GM19025 (cell line): ENCODE results near the gene ABCA9.
"Not testable (repeated sequence)": the region's sequence is repeated elsewhere in the genome, so short reads cannot be mapped to it uniquely, and the experiment has no call there.

Experiments used
- ATAC-seq: cut with Tn5 transposase; IDR thresholded peaks from one replicate; pipeline ENCODE4 v1.9.1; 2021; ENCODE audit warnings: mild to moderate bottlenecking, low read depth, moderate library complexity; ENCODE audit not compliant: unreplicated experiment

ABCA9 gene

DNA sequence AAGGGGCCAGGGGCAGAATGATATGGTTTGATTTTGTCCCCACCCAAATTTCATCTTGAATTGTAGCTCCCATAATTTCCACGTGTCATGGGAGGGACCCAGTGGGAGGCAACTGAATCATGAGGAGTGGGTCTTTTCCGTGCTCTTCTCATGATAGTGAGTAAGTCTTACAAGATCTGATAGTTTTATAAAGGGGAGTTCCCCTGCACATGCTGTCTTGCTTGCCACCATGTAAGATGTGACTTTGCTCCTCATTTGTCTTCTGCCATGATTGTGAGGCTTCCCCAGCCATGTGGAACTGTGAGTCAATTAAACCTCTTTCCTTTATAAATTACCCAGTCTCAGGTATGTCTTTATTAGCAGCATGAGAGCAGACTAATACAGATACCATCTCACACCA is 101.6 kb downstream of the ABCA9 start:
- not testable (repeated sequence) for ATAC-seq

DNA sequence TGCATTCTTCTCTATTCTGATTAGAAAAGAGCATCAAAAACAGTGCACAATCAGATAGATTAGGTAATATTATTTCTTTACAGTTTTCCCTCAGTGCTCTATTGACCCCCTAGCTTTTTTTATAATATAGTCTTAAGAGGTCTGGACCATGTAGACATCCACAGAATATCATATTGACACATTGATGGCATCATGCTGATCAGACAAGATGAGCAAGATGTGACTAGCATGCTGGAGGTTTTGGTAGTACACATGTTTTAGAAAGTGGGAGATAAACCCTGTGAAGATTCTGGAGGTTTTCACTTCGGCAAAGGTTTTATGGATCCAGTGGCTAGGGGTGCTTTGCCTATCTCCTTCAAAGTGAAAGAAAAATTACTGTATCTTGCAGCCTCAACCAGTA is 102.8 kb downstream of the ABCA9 start:
- ATAC-seq: no peak

DNA sequence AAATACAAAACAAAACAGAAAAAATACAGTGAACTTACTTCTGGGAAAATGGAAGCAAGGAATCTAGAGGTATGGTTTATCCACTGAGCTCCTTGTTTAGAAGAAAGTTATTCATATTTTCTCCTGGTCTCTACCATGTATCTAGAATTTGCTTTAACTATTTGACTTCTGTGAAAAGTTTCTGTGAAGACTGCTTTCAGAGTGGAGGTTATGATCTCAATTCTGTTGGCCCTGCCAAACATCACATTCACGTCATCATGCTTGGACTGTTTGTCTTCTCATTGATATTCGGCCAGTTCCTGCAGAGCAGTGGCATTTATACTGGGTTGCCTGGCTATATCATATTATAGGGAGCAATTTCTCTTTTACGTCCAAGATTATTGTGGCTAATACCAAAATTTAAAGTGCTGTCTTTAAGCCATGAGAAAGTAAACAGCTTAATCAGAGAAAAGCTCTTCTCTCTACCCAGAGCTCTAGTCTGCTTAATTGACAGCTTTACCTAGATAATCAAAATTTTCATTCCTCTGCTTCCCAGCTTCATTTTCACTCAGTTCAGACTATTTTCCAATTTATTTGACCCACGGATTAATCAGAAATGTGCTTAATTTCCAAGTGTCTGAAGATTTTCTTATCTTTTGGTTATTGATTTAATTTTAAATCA is 105.4 kb downstream of the ABCA9 start, which contains the start of gene ABCA8:
TSS of gene ABCA8 (minus strand) at position 212 of the 661 bp plus-strand sequence. CDS start 13,358 bp downstream, outside the sequence.
- no peak for ATAC-seq

DNA sequence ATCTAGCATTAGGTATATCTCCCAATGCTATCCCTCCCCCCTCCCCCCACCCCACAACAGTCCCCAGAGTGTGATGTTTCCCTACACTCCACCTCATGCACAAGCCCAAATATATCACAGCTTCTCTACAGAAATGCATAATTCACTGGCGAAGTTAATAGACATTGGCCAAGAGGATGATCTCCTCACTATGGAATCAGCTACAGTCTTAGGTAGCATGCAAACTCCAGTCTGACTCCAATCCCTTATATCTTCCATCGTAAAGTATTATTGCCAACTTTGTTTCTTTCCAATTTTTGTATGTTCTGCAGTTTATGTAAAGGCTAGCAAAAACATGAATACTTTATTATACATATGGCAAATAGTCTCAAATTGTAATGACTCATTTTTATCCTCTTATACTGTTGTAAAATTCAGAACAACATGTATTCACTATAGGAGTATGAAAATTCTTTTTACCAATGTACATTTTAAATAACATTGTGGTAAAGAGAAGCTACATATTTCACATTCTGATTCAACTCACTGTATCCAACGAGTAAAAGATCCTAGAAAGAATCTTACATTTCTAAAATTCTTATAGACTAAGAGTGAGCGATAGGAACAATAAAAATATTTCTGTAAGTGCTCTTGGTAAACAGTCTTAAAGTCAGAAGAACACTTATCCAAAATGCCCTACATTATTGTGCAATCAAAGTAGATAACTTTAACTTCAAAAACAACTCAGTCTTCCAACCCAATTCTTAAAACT is 106.4 kb downstream of the ABCA9 start:
- ATAC-seq: no peak

DNA sequence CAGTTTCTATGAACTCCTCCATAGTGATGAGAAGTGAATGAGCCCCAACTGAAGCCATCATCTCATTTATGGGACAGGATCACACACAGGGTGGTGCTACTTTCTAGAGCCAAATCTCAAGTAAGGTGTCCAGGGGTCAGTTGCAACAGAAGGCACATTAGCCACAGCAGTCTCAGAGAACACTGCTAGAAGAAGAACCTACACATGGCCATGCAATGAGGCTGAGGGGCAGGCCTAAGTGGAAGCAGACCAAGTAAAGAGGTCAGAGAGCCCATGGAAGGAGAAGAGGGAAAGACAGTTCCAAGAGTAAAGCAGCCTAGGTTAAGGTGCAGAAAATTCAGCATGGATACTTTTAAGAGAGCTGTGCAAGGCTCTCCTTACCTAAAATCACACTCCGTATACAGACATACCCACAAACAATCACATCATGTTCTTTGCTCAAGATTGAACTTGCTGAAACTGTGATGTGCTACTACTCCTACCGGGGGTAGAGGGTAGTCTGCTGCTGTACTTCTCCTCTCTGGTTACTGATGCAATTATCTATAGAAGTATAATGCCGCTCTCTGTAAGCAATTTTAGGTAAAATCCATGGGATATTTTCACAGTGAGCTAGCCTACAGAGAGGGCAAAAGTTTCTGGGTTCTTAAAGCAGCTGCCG is 107.3 kb downstream of the ABCA9 start:
- ATAC-seq: no peak

DNA sequence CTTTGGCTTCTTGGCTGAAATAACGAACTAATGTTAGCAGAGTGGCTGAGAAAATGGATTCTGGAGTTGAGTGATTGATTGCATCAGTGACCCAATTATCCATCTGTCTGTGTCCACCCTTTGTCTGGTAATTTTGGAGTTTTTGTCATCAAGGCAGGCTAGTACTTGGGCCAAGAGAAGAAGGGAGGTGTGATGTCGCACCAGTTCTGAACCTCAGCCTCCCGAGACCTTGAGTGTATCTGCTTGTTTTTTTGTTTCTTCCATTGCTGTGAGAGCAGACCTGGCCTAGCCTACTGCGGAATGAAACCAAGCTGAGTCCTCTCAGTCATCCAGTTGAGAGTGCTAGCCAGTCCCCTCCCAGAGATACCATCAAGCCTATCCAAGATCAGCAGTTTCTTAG is 110.0 kb downstream of the ABCA9 start:
- ATAC-seq: no peak

DNA sequence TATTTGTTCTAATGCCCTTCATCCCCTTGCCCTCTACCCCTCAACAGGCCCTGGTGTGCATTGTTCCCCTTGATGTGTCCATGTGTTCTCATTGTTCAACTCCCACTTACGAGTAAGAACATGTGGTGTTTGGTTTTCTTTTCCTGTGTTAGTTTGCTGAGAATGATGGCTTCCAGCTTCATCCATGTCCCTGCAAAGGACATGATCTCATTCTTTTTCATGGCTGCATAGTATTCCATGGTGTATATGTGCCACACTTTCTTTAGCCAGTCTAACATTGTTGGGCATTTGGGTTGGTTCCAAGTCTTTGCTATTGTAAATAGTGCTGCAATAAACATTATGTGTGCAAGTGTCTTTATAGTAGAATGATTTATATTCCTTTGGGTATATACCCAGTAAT is 112.9 kb downstream of the ABCA9 start:
- ATAC-seq: not testable (repeated sequence)

DNA sequence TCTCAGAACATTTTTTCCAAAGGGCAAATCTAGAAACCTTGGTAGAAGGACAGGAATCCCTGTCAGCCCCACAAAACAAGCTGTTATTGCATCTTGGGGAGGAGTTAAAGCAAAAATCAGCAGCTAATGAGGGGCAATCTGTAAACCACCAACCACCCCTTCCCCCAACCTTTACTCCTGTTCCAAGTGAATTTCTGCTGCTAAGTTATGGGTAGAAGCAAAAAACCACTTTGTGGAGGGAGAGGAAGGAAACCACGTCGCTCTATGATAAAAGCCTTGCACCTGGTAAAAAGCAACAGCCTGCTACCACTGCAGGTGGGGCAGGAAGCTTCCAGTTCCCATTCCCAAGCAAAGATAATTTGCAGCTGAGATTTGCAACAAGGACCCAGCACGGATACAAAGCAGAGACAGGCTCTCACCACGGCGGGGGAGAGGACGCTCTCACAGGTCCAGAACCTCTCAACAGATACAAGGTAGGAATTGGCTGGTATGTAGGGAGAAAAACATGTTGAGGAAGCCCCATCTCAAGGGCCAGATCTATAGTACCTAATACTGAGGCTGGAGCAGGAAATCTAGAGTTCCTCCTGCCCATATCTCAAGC is 116.2 kb downstream of the ABCA9 start:
- no peak for ATAC-seq

DNA sequence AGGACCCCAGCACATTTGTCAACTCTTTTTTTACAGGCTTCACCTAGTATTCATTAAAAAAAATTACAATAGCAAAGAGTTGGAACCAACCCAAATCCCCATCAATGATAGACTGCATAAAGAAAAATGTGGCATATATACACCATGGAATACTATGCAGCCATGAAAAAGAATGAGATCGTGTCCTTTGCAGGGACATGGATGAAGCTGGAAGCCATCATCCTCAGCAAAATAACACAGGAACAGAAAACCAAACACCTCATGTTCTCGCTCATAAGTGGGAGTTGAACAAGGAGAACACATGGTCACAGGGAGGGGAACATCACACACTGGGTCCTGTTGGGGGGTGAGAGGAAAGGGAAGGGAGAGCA is 116.9 kb downstream of the ABCA9 start:
- not testable (repeated sequence) for ATAC-seq

DNA sequence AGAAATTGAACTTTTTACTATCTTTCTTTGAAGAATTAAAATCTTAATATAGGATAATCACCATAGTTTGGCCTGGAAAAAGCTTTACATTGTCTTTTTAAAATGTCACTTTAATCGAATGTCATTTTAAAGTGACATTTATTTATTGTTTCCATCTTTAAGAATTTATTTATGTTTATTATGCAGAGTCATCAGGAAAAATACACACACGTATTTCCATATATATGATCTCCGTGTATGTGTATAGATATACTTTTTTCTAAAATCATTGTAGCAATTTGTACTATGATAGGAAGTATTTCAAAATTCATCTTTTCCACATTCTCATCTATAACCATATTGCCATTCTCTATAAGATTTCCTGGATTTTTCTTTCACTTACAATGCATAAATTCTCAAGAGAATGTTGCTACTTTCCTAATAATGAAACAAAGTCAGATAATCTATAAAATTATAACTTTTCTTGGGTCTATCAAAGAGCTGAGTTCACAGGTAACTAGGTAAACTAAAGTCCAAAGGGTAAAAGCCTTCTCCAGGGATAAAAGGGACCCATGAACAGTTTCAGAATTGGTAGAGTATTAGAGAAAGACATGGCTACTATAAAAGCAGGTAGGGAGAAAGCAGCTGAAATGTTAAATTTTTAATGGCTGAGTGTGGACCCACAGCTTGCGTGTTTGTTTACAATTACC is 117.5 kb downstream of the ABCA9 start:
- no peak for ATAC-seq

DNA sequence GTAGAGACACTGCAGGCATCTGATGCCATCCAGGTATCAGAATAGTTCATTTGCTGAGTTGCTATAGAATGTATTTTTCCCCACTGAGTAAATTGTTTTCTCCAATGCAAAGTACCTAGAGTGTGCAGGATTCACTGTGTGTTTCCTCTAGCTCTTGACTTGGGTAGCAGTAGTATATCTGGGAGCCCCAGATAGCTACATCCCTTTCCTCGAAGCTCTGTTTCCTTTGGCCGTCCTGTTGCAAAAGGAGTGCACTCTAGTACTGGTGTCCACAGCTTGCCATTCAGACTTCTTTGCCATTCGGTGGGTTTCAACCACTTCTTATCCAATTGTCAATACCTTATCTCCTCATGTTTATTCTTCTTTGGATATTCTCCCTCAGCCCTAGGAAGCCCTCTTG is 118.3 kb downstream of the ABCA9 start:
- ATAC-seq: no peak

DNA sequence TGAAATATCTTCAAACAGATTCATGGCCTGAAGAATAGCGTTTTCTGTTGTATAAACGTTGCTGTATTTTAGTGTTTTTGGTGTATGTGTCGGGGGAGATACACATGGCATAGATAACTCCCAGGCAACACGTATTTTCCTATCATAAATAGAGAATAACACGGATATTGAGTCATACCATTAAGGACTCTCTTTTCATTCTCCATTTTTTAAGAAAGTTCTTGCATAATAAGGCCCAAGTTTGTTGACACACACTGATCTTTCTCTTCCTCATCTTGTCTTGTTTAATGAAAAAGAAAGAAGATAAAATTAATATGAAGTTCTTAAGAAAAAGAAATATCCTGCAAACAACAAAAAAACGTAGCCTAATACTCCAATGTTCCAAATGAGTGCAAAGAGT is 119.0 kb downstream of the ABCA9 start:
- ATAC-seq: no peak

DNA sequence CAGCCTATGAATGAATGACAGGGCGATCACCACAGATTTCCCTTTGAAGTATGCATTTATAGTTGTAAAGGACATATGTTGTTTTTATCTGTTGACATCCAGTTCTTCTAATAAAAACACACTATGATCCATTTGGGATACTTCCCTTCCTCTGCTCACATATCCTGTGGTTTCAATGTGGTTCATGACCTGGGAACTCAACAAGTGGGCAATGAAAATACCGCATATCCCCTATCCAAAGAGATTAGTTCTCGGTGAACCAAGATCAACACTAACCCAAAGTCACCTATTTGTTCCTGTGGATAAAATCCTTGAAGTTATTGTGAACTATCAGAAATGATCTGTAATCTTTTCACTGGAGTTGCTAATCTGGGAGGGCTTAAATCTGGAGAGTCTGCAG is 121.5 kb downstream of the ABCA9 start:
- ATAC-seq: no peak

DNA sequence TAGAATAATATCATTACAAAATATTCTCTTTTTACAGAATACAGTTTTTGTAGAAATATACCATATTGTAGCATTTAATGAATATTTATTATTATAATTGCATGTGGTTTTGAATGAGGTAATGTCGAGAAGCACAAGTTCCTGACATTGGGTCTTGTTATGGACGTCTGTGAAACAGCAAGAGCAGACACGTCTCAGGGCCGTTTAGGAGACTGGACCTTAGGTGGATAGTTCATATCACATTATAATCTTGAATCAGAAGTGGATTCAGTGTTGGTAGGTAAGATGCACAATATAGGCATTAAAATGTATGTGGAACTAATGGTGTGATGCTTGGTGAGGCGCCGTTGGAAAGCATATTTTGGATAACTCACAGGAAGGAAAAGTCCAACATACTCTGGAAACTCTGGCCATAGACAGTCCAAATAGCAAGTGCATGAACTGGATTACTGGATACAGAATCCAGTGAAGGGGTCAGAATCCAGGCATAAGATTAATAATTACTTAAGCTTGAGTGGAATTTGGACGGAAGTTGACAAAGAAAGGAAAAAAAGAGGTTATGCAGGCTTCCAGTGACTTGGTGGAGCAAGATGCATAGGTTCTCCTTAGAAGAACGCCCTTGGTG is 122.7 kb downstream of the ABCA9 start:
- no peak for ATAC-seq

DNA sequence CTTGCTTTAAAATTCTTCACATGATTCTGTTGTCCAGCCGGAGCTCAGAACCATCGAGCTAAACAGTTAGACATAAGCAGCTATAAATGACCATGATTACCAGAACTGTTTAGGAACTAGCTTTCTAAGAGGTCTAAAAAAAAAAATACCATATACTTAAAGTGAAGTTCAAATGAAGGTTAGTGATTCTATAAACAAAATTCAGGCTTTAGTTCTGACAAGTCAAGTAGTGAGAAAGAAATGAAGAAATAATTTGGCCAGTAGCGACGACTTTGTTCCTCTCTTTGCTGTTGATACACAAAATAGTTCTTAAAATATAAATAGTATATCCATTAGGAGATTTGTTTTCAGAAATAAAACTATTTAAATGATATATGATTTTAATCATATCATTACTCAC is 133.2 kb downstream of the ABCA9 start:
- ATAC-seq: no peak

DNA sequence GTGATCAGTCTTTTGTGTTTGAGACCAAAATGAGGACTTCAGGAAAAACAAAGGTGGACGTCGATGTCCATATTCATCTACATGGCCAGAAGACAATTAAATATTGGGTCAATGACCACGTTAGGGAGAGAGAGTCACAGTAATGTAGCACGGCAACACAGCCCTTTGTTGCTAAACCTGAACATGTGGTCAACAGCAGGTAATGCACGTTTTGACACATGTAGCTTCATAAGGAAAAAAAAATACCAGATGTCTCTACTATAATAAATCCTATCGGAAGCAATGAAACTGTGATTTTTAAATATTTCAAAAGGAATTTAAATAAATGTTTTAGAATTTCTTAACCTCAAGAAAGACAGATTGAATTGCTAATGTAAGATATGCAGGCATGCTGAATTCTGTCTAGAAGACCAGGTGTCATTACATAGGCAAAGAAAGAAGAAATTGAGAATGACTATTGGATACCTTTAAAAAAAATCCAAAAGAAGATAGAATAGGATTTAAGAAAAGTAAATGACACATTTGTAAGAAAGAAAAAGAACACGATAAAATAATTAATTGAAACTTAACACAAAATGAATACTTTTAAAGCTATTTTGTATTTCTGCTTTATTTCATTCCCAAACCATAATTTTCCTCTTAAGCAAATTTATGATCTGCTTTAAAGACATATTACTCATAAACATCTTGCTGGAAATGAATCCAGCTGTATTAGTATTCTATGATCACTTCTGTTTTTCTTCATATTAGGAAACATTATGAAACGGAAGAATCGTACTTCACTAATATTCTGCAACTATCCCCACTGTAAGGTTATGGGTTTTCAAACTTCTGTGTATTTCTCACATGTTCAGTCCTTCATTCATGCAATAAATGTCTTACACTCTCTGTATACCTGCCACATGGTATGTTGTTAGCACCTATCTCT is 135.7 kb downstream of the ABCA9 start:
- no peak for ATAC-seq
